ENCODE measurements around the gene CCSER2.
A peak's percentile ranks its signal among the peaks of the same experiment; 100 is the strongest.

Gene CCSER2

GRCh38 chr10:84531396-84531795 lies 203.0 kb downstream of the CCSER2 start:
- TF ChIP-seq, protein P1, sequence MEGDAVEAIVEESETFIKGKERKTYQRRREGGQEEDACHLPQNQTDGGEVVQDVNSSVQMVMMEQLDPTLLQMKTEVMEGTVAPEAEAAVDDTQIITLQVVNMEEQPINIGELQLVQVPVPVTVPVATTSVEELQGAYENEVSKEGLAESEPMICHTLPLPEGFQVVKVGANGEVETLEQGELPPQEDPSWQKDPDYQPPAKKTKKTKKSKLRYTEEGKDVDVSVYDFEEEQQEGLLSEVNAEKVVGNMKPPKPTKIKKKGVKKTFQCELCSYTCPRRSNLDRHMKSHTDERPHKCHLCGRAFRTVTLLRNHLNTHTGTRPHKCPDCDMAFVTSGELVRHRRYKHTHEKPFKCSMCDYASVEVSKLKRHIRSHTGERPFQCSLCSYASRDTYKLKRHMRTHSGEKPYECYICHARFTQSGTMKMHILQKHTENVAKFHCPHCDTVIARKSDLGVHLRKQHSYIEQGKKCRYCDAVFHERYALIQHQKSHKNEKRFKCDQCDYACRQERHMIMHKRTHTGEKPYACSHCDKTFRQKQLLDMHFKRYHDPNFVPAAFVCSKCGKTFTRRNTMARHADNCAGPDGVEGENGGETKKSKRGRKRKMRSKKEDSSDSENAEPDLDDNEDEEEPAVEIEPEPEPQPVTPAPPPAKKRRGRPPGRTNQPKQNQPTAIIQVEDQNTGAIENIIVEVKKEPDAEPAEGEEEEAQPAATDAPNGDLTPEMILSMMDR (IDR thresholded peaks at IDR 0.05; ENCODE audit: low read depth, low read length): no peak
- DNase-seq: no peak
- H3K27me3 ChIP-seq (ENCODE audit: insufficient read depth, low read depth, severe bottlenecking): no peaks in the 10 kb centered on the region

DNA sequence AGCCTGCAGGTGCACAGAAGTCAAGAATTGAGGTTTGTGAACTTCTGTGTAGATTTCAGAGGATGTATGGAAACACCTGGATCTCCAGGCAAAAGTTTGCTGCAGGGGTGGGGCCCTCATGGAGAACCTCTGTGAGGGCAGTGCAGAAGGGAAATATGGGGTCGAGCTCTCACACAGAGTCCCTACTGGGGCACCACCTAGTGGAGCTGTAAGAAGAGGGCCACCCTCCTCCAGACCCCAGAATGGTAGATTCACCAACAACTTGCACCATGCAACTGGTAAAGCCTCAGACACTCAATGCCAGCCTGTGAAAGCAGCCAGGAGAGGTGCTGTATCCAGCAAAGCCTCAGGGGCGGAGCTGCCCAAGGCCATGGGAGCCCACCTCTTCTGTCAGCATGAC lies 205.8 kb downstream of the CCSER2 start:
- H3K27ac ChIP-seq: no peak overlapping the region
- H3K9me3 ChIP-seq (ENCODE audit: severe bottlenecking): no peaks in the 10 kb centered on the region
- no peak overlapping the region for H3K4me3 ChIP-seq (ENCODE audit: low read depth, low read length)
- DNase-seq: peak; percentile 27
- no peaks in the 10 kb centered on the region for H3K36me3 ChIP-seq
- TF ChIP-seq, protein P1 (IDR thresholded peaks at IDR 0.05; ENCODE audit: low read depth, low read length): peak; percentile 61
- no peaks in the 10 kb centered on the region for H3K27me3 ChIP-seq (ENCODE audit: insufficient read depth, low read depth, severe bottlenecking)

More at GRCh38 chr10:84531396-84531795, 203.0 kb downstream of the CCSER2 start:
- no peak overlapping the region for H3K27ac ChIP-seq
- H3K4me3 ChIP-seq (ENCODE audit: low read depth, low read length): no peak overlapping the region
- no peaks in the 10 kb centered on the region for H3K36me3 ChIP-seq
- H3K9me3 ChIP-seq (ENCODE audit: severe bottlenecking): no peaks in the 10 kb centered on the region

DNA sequence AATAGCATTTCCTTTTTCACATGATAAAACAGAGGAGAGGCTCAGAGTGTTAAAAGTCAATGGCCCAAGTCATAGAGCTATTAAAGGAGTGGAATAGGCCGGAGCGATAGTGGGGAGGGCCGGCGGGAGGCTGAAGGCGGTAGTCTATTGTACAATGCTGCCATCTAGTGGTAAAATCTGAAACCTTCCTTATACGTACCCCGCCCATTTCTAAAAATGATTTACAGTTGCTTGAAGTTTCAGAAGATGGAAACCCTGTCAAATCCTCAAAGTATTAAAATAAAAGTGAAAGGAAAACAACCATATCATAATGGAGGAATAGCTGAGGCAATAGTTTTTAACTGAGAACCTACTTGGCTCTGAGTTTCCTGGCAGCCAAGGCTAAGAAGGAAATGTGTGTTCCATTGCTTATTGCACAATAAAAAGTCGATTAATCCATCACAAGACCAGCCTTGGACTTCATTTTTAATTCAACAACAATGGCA lies 209.1 kb downstream of the CCSER2 start:
- H3K27me3 ChIP-seq (ENCODE audit: insufficient read depth, low read depth, severe bottlenecking): no peaks in the 10 kb centered on the region
- peak; percentile 50 for DNase-seq
- H3K9me3 ChIP-seq (ENCODE audit: severe bottlenecking): no peaks in the 10 kb centered on the region
- TF ChIP-seq, protein P1 (IDR thresholded peaks at IDR 0.05; ENCODE audit: low read depth, low read length): peak; percentile 52
- no peak overlapping the region for H3K4me3 ChIP-seq (ENCODE audit: low read depth, low read length)
- H3K27ac ChIP-seq: no peak overlapping the region
- no peaks in the 10 kb centered on the region for H3K36me3 ChIP-seq

DNA sequence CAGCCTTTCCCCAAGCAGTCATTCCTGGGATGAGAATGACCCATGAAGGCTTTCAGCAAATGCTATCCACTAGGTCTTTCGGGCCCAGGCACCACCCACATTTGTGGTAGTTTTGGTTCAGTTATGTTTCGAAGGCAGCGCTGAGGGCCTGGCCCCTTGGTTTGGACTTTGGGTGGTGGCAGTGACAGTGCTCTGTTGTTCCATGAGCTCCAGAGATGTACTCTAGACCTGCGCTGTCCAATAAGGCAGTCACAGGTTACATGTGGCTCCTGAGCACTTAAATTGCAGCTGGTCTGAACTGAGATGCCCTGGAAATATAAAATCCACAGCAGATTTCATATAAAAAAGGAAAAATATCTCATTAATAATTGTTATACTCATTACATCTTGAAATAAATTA lies 209.6 kb downstream of the CCSER2 start:
- Histone ChIP-seq H3K27me3 (ENCODE audit: insufficient read depth, low read depth, severe bottlenecking) (no peaks in the 10 kb centered on the region), H3K36me3 (no peaks in the 10 kb centered on the region), H3K27ac (no peak overlapping the region), H3K4me3 (ENCODE audit: low read depth, low read length) (no peak overlapping the region), H3K9me3 (ENCODE audit: severe bottlenecking) (no peaks in the 10 kb centered on the region)
- TF ChIP-seq, protein P1 (IDR thresholded peaks at IDR 0.05; ENCODE audit: low read depth, low read length): no peak
- DNase-seq: no peak

GRCh38 chr10:84539216-84539615 lies 210.8 kb downstream of the CCSER2 start:
- DNase-seq: no peak
- TF ChIP-seq, protein P1 (IDR thresholded peaks at IDR 0.05; ENCODE audit: low read depth, low read length): no peak
- Histone ChIP-seq H3K4me3 (ENCODE audit: low read depth, low read length) (no peak overlapping the region), H3K27me3 (ENCODE audit: insufficient read depth, low read depth, severe bottlenecking) (no peaks in the 10 kb centered on the region), H3K27ac (no peak overlapping the region), H3K9me3 (ENCODE audit: severe bottlenecking) (no peaks in the 10 kb centered on the region), H3K36me3 (no peaks in the 10 kb centered on the region)

GRCh38 chr10:84540022-84540616 lies 211.7 kb downstream of the CCSER2 start:
- H3K27ac ChIP-seq: no peak overlapping the region
- DNase-seq: no peak

More at GRCh38 chr10:84540022-84540616, 211.7 kb downstream of the CCSER2 start:
- no peak overlapping the region; the same call in 1 of the 2 replicates for H3K4me3 ChIP-seq (ENCODE audit: low read depth, low read length)
- no peaks in the 10 kb centered on the region for H3K27me3 ChIP-seq (ENCODE audit: insufficient read depth, low read depth, severe bottlenecking)
- TF ChIP-seq, protein P1 (IDR thresholded peaks at IDR 0.05; ENCODE audit: low read depth, low read length): no peak
- no peaks in the 10 kb centered on the region for H3K36me3 ChIP-seq
- no peaks in the 10 kb centered on the region for H3K9me3 ChIP-seq (ENCODE audit: severe bottlenecking)

All from WERI-Rb-1 (cell line).